Liver (tissue), 9 donors: Measurements from ENCODE around the gene ACYP2. TPM values are rescaled to one million over a fixed set of nuclear protein-coding genes. Genes with fewer than 3 reads are reported as not detected.

ENCODE experiments used
- DNase-seq: peaks from one replicate; pipeline ENCODE4 v3.0.0-alpha.2; 2017; ENCODE audit warnings: low spot score
- H3K27ac ChIP-seq, 2 donors: one replicate each; pipeline ENCODE4 v1.7.0; 2013; ENCODE audit warnings: inconsistent platforms in 2 of 2, low read length in 2 of 2, control low read depth in 1 of 2, low read depth in 1 of 2, mild to moderate bottlenecking in 1 of 2
- H3K27me3 ChIP-seq, 4 donors: one replicate each; pipeline versions ENCODE4 v1.6.1 to v1.7.0; 2013; ENCODE audit warnings: low read length in 3 of 4, inconsistent platforms in 1 of 4, mild to moderate bottlenecking in 1 of 4, moderate library complexity in 1 of 4; ENCODE audit not compliant: control insufficient read depth in 4 of 4, insufficient read depth in 4 of 4
- H3K36me3 ChIP-seq, 4 donors: one replicate each; pipeline versions ENCODE4 v1.6.1 to v1.7.0; 2013; ENCODE audit warnings: low read length in 3 of 4, mild to moderate bottlenecking in 3 of 4, low read depth in 1 of 4, moderate library complexity in 1 of 4; ENCODE audit not compliant: control insufficient read depth in 4 of 4, insufficient read depth in 3 of 4
- H3K4me1 ChIP-seq, 4 donors: one replicate each; pipeline versions ENCODE4 v1.6.1 to v1.7.0; 2013; ENCODE audit warnings: low read length in 3 of 4, mild to moderate bottlenecking in 3 of 4, moderate library complexity in 1 of 4; ENCODE audit not compliant: control insufficient read depth in 4 of 4, insufficient read depth in 4 of 4
- H3K4me3 ChIP-seq, 3 donors: one replicate each; pipeline versions ENCODE4 v1.6.1 to v1.7.0; 2013; ENCODE audit warnings: low read length in 3 of 3, control low read depth in 1 of 3, low read depth in 1 of 3, mild to moderate bottlenecking in 1 of 3
- H3K9ac ChIP-seq, 2 donors: one replicate each; pipeline ENCODE4 v1.7.0; 2013; ENCODE audit warnings: low read length in 2 of 2, mild to moderate bottlenecking in 2 of 2, moderate library complexity in 2 of 2, control low read depth in 1 of 2, low read depth in 1 of 2
- H3K9me3 ChIP-seq, 4 donors: one replicate each; pipeline versions ENCODE4 v1.6.1 to v1.7.0; 2013; ENCODE audit warnings: low read length in 3 of 4; ENCODE audit not compliant: control insufficient read depth in 4 of 4
- ATF3 ChIP-seq: IDR thresholded peaks from 2 replicates; pipeline ENCODE4 v1.6.1; 2016; ENCODE audit warnings: antibody characterized with exemption
- CTCF ChIP-seq: fragments of 150-350 bp; IDR thresholded peaks from 2 replicates; pipeline ENCODE4 v1.5.1; 2017; ENCODE audit warnings: improper control_type of control experiment, low read depth, low read length; ENCODE audit not compliant: missing input control
- EGR1 ChIP-seq, 2 donors: IDR thresholded peaks; 2 replicates each; pipeline ENCODE4 v1.6.1; 2016 to 2018; ENCODE audit warnings: antibody characterized with exemption in 2 of 2, low read depth in 2 of 2
- FOXA1 ChIP-seq: IDR thresholded peaks from 2 replicates; pipeline ENCODE4 v1.6.1; 2016; ENCODE audit warnings: antibody characterized with exemption
- FOXA2 ChIP-seq: IDR thresholded peaks from 2 replicates; pipeline ENCODE4 v1.6.1; 2016; ENCODE audit warnings: antibody characterized with exemption
- GABPA ChIP-seq, 2 donors: IDR thresholded peaks in 1 of 2; conservative IDR thresholded peaks in 1 of 2; 2 replicates each; pipeline ENCODE4 v1.6.1; 2016; ENCODE audit warnings: antibody characterized with exemption in 2 of 2, mild to moderate bottlenecking in 1 of 2, moderate library complexity in 1 of 2
- HNF4A ChIP-seq, 2 donors: conservative IDR thresholded peaks; 2 replicates each; pipeline ENCODE4 v1.6.1; 2016; ENCODE audit warnings: antibody characterized with exemption in 2 of 2, mild to moderate bottlenecking in 2 of 2
- HNF4G ChIP-seq: IDR thresholded peaks from 2 replicates; pipeline ENCODE4 v1.6.1; 2016; ENCODE audit warnings: antibody characterized with exemption
- JUND ChIP-seq, 2 donors: IDR thresholded peaks; 2 replicates each; pipeline ENCODE4 v1.6.1; 2016; ENCODE audit warnings: antibody characterized with exemption in 2 of 2
- MAX ChIP-seq: IDR thresholded peaks from 2 replicates; pipeline ENCODE4 v1.6.1; 2016; ENCODE audit warnings: antibody characterized with exemption
- NR2F2 ChIP-seq: IDR thresholded peaks from 2 replicates; pipeline ENCODE4 v1.6.1; 2016; ENCODE audit warnings: antibody characterized with exemption
- RAD21 ChIP-seq, 2 donors: IDR thresholded peaks; 2 replicates each; pipeline ENCODE4 v1.6.1; 2016; ENCODE audit warnings: antibody characterized with exemption in 2 of 2, mild to moderate bottlenecking in 2 of 2
- REST ChIP-seq: IDR thresholded peaks from 2 replicates; pipeline ENCODE4 v1.6.1; 2016; ENCODE audit warnings: antibody characterized with exemption, mild to moderate bottlenecking
- RXRA ChIP-seq, 2 donors: IDR thresholded peaks; 2 replicates each; pipeline ENCODE4 v1.6.1; 2017 to 2018; ENCODE audit warnings: antibody characterized with exemption in 2 of 2, mild to moderate bottlenecking in 1 of 2
- SP1 ChIP-seq: IDR thresholded peaks from 2 replicates; pipeline ENCODE4 v1.6.1; 2018; ENCODE audit warnings: antibody characterized with exemption, mild to moderate bottlenecking
- TAF1 ChIP-seq: conservative IDR thresholded peaks from 2 replicates; pipeline ENCODE4 v1.6.1; 2016; ENCODE audit warnings: antibody characterized with exemption, mild to moderate bottlenecking
- YY1 ChIP-seq: IDR thresholded peaks from 2 replicates; pipeline ENCODE4 v1.6.1; 2016; ENCODE audit warnings: antibody characterized with exemption, mild to moderate bottlenecking
- ZBTB33 ChIP-seq: IDR thresholded peaks from 2 replicates; pipeline ENCODE4 v1.6.1; 2016; ENCODE audit warnings: antibody characterized with exemption
- WGBS: extraction: QIAGEN DNeasy Blood & Tissue Kit; methylation state at CpG from one replicate; pipeline ENCODE4 v1.1.7; 2013; 5-methylcytosine and 5-hydroxymethylcytosine counted together
- polyA plus RNA-seq, 2 donors: library from polyadenylated mRNA; stranded (reverse) in 1 of 2; unstranded in 1 of 2; fragments of 200-250 nt in 1 of 2; fragments of >200 nt in 1 of 2; fragmentation: Nextera tagmentation in 1 of 2; extraction: Ambion mirVana in 1 of 2; gene quantifications; one replicate each; pipeline versions ENCODE4 v1.2.1 to v1.2.3, GENCODE V29; 2013 to 2015
- total RNA-seq, 2 donors: library from RNA; depleted of rRNA; stranded (reverse); fragments of >200 nt; gene quantifications; one replicate each; pipeline ENCODE4 v1.2.3, GENCODE V29; 2014
- donor health status: healthy.
- donor health status: healthy.
- donor health status: healthy.
- donor health status: healthy.
- donor health status: healthy.

ACYP2 gene
- total and polyA plus RNA-seq, 4 donors: 13.1 to 44.3 (median 15.4) TPM

GRCh38 chr2:54065891-54066290 lies 49.5 kb upstream of the ACYP2 start:
- Histone ChIP-seq H3K27me3 (no peaks in the 10 kb centered on the region), H3K27ac (no peak overlapping the region), H3K9ac (no peak overlapping the region), H3K9me3 (no peaks in the 10 kb centered on the region), H3K4me1 (no peaks in the 10 kb centered on the region), H3K36me3 (peaks cover 0 to 2% (median 0%) of the 10 kb centered on the region in 4 donors), H3K4me3 (no peak overlapping the region)
- DNase-seq: no peak
- TF ChIP-seq HNF4G (no peak), REST (no peak)
- WGBS: 91% methylated on average over 6 of the region's 6 CpGs

- H3K36me3 ChIP-seq: no peaks in the 10 kb centered on the region
- WGBS: 90% methylated on average over 5 of the region's 5 CpGs
These were observed 47.5 kb upstream of the ACYP2 start for GRCh38 chr2:54067851-54068375.

More at GRCh38 chr2:54067851-54068375, 47.5 kb upstream of the ACYP2 start:
- Histone ChIP-seq H3K9ac (no peak overlapping the region), H3K9me3 (no peaks in the 10 kb centered on the region), H3K27me3 (no peaks in the 10 kb centered on the region), H3K4me1 (no peaks in the 10 kb centered on the region), H3K4me3 (no peak overlapping the region), H3K27ac (no peak overlapping the region)
- TF ChIP-seq JUND (IDR thresholded peaks at IDR 0.05) (no peak), SP1 (no peak), HNF4G (no peak), RAD21 (IDR thresholded peaks at IDR 0.05) (no peak), REST (no peak), TAF1 (no peak), NR2F2 (no peak), RXRA (IDR thresholded peaks at IDR 0.05) (no peak), EGR1 (IDR thresholded peaks at IDR 0.05; ENCODE audit: low read depth in 2 of 2) (no peak), GABPA (IDR thresholded peaks at IDR 0.05 in 1 of 2, conservative IDR thresholded peaks at IDR 0.05 in 1 of 2) (no peak), FOXA1 (no peak), CTCF (no peak), HNF4A (conservative IDR thresholded peaks at IDR 0.05) (no peak), MAX (no peak), FOXA2 (no peak), ATF3 (no peak), ZBTB33 (no peak), YY1 (no peak)
- no peak for DNase-seq
